Measurements from ENCODE around the gene AK9.
A peak's percentile ranks its signal among the peaks of the same experiment; 100 is the strongest.
"Not testable (repeated sequence)": the region's sequence is repeated elsewhere in the genome, so short reads cannot be mapped to it uniquely, and the experiment has no call there.

Gene AK9

GRCh38 chr6:109696355-109696754 is 5.4 kb upstream of the AK9 start:
- no peak for DNase-seq (ENCODE audit: low read depth in 2 of 2, low spot score in 1 of 2)

- DNase-seq (ENCODE audit: low read depth in 2 of 2, low spot score in 1 of 2), result no peak
These were observed 4.5 kb upstream of the AK9 start for GRCh38 chr6:109695468-109695867.

GRCh38 chr6:109693111-109693510 is 2.1 kb upstream of the AK9 start:
- no peak for DNase-seq (ENCODE audit: low read depth in 2 of 2, low spot score in 1 of 2)

- DNase-seq (ENCODE audit: low read depth in 2 of 2, low spot score in 1 of 2), result peak; percentile 18 to 36
These were observed 647 bp downstream of the AK9 start for GRCh38 chr6:109690373-109690736.

- DNase-seq (ENCODE audit: low read depth in 2 of 2, low spot score in 1 of 2), result no peak
These were observed 3.7 kb downstream of the AK9 start for GRCh38 chr6:109687271-109687761.

- no peak for DNase-seq (ENCODE audit: low read depth in 2 of 2, low spot score in 1 of 2)
These were observed 4.3 kb downstream of the AK9 start for GRCh38 chr6:109686566-109687265.

- not testable (repeated sequence) for DNase-seq (ENCODE audit: low read depth in 2 of 2, low spot score in 1 of 2)
These were observed 12.1 kb downstream of the AK9 start for GRCh38 chr6:109678661-109679505.

GRCh38 chr6:109678240-109678639 is 12.8 kb downstream of the AK9 start:
- DNase-seq (ENCODE audit: low read depth in 2 of 2, low spot score in 1 of 2), result no peak

GRCh38 chr6:109676724-109677123 is 14.3 kb downstream of the AK9 start:
- DNase-seq (ENCODE audit: low read depth in 2 of 2, low spot score in 1 of 2), result no peak

- DNase-seq (ENCODE audit: low read depth in 2 of 2, low spot score in 1 of 2), result no peak
These were observed 18.2 kb downstream of the AK9 start for GRCh38 chr6:109672839-109673238.

- DNase-seq (ENCODE audit: low read depth in 2 of 2, low spot score in 1 of 2), result no peak
These were observed 18.8 kb downstream of the AK9 start for GRCh38 chr6:109672175-109672574.

GRCh38 chr6:109671733-109672132 is 19.3 kb downstream of the AK9 start:
- DNase-seq (ENCODE audit: low read depth in 2 of 2, low spot score in 1 of 2), result no peak

- no peak for DNase-seq (ENCODE audit: low read depth in 2 of 2, low spot score in 1 of 2)
These were observed 21.2 kb downstream of the AK9 start for GRCh38 chr6:109669811-109670210.

GRCh38 chr6:109662192-109662591 is 28.8 kb downstream of the AK9 start:
- DNase-seq (ENCODE audit: low read depth in 2 of 2, low spot score in 1 of 2), result no peak

GRCh38 chr6:109660526-109661320 is 30.3 kb downstream of the AK9 start:
- no peak for DNase-seq (ENCODE audit: low read depth in 2 of 2, low spot score in 1 of 2)

- no peak for DNase-seq (ENCODE audit: low read depth in 2 of 2, low spot score in 1 of 2)
These were observed 35.2 kb downstream of the AK9 start for GRCh38 chr6:109655761-109656262.

- DNase-seq (ENCODE audit: low read depth in 2 of 2, low spot score in 1 of 2), result no peak
These were observed 37.7 kb downstream of the AK9 start for GRCh38 chr6:109653264-109653663.

- no peak for DNase-seq (ENCODE audit: low read depth in 2 of 2, low spot score in 1 of 2)
These were observed 46.9 kb downstream of the AK9 start for GRCh38 chr6:109644131-109644530.

- no peak for DNase-seq (ENCODE audit: low read depth in 2 of 2, low spot score in 1 of 2)
These were observed 58.6 kb downstream of the AK9 start for GRCh38 chr6:109632405-109632804.

GRCh38 chr6:109631403-109631802 is 59.6 kb downstream of the AK9 start:
- DNase-seq (ENCODE audit: low read depth in 2 of 2, low spot score in 1 of 2), result no peak

All from stimulated activated CD8-positive, alpha-beta memory T cell treated with anti-CD3 and anti-CD28 coated beads, Interleukin-4, amount 100 ng/mL, for 4 hours (primary cell).